ENCODE data around the gene ENOX2. TPM values are rescaled to one million over a fixed set of nuclear protein-coding genes. Genes with fewer than 3 reads are reported as not detected.

The ENOX2 gene
- total and polyA plus RNA-seq, 2 donors (not counting 1 experiment from before 2014, with no cell fraction given), result 7.6 to 12.9 TPM

DNA sequence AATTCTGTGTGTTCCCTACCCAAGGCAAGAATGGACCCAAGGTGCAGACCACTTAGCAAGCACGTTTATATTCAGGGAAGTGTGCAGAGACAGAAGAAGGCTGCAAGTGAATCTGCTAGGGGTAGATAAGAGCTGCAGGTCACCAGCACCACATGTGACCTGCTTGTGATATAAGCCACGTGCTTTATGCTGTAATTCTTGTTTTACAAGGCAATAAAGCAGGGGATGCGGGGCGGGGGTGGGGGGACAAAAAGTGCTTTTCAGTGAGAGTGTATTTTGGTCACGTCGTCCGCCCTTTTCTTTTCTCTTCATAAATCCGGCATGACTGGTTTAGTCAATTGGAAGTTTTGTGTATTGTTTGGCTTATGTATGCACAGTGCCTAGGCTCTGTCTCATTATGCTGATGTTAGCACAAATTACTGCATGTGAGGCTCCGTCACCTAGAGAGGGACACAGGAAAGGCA is 308.5 kb downstream of the ENOX2 start:
- DNase-seq (ENCODE audit: low read depth in 2 of 2), result no peak
- Histone ChIP-seq H3K36me3 (ENCODE audit: control insufficient read depth, insufficient read depth, low read length) (no peaks in the 10 kb centered on the region), H3K27me3 (ENCODE audit: control insufficient read depth, insufficient read depth, low read length) (no peaks in the 10 kb centered on the region), H3K27ac (ENCODE audit: insufficient read depth, low read length) (no peak overlapping the region), H2AFZ (ENCODE audit: low read length) (no peak overlapping the region), H3K9me3 (ENCODE audit: control insufficient read depth, insufficient read depth, low read depth, low read length) (no peaks in the 10 kb centered on the region), H3K4me2 (ENCODE audit: extremely low read depth, insufficient read depth, low read length) (no peak overlapping the region), H3K9ac (ENCODE audit: insufficient read depth, low read length) (no peak overlapping the region), H3K79me2 (ENCODE audit: control insufficient read depth, insufficient read depth, low read length) (no peaks in the 10 kb centered on the region), H3K4me3 (replicated peaks in 1 of 4; ENCODE audit: control extremely low read depth in 1 of 4, insufficient read depth in 1 of 4, low read depth in 3 of 4, low read length in 4 of 4) (no peak overlapping the region), H3K4me1 (ENCODE audit: control insufficient read depth, extremely low read depth, insufficient read depth, low read length) (no peaks in the 10 kb centered on the region), H4K20me1 (ENCODE audit: control insufficient read depth, extremely low read depth, insufficient read depth, low read length) (no peaks in the 10 kb centered on the region)
- TF ChIP-seq CTCF (conservative IDR thresholded peaks at IDR 0.05 in 1 of 2, IDR thresholded peaks at IDR 0.05 in 1 of 2; ENCODE audit: low read depth in 1 of 2, low read length in 2 of 2) (no peak), EZH2 (IDR thresholded peaks at IDR 0.05; ENCODE audit: low read length, missing control alignments) (no peak)

GRCh38 chrX:130593911-130594310 is 309.1 kb downstream of the ENOX2 start:
- no peaks in the 10 kb centered on the region for H3K79me2 ChIP-seq (ENCODE audit: control insufficient read depth, insufficient read depth, low read length)
- DNase-seq (ENCODE audit: low read depth in 2 of 2), result no peak
- no peak overlapping the region for H3K4me3 ChIP-seq (replicated peaks in 1 of 4; ENCODE audit: control extremely low read depth in 1 of 4, insufficient read depth in 1 of 4, low read depth in 3 of 4, low read length in 4 of 4)
- H3K4me2 ChIP-seq (ENCODE audit: extremely low read depth, insufficient read depth, low read length), result no peak overlapping the region
- no peak for TF ChIP-seq CTCF (conservative IDR thresholded peaks at IDR 0.05 in 1 of 2, IDR thresholded peaks at IDR 0.05 in 1 of 2; ENCODE audit: low read depth in 1 of 2, low read length in 2 of 2)
- TF ChIP-seq EZH2 (IDR thresholded peaks at IDR 0.05; ENCODE audit: low read length, missing control alignments), result no peak
- no peak overlapping the region for H3K9ac ChIP-seq (ENCODE audit: insufficient read depth, low read length)
- no peak overlapping the region for H3K27ac ChIP-seq (ENCODE audit: insufficient read depth, low read length)
- no peaks in the 10 kb centered on the region for H3K27me3 ChIP-seq (ENCODE audit: control insufficient read depth, insufficient read depth, low read length)
- no peak overlapping the region for H2AFZ ChIP-seq (ENCODE audit: low read length)
- H3K4me1 ChIP-seq (ENCODE audit: control insufficient read depth, extremely low read depth, insufficient read depth, low read length), result no peaks in the 10 kb centered on the region
- no peaks in the 10 kb centered on the region for H4K20me1 ChIP-seq (ENCODE audit: control insufficient read depth, extremely low read depth, insufficient read depth, low read length)
- no peaks in the 10 kb centered on the region for H3K36me3 ChIP-seq (ENCODE audit: control insufficient read depth, insufficient read depth, low read length)
- no peaks in the 10 kb centered on the region for H3K9me3 ChIP-seq (ENCODE audit: control insufficient read depth, insufficient read depth, low read depth, low read length)

GRCh38 chrX:130592204-130592603 is 310.8 kb downstream of the ENOX2 start:
- H3K27me3 ChIP-seq (ENCODE audit: control insufficient read depth, insufficient read depth, low read length), result no peaks in the 10 kb centered on the region
- H3K4me2 ChIP-seq (ENCODE audit: extremely low read depth, insufficient read depth, low read length), result no peak overlapping the region
- H4K20me1 ChIP-seq (ENCODE audit: control insufficient read depth, extremely low read depth, insufficient read depth, low read length), result no peaks in the 10 kb centered on the region
- no peaks in the 10 kb centered on the region for H3K4me1 ChIP-seq (ENCODE audit: control insufficient read depth, extremely low read depth, insufficient read depth, low read length)
- no peak overlapping the region for H3K27ac ChIP-seq (ENCODE audit: insufficient read depth, low read length)
- no peak overlapping the region for H3K4me3 ChIP-seq (replicated peaks in 1 of 4; ENCODE audit: control extremely low read depth in 1 of 4, insufficient read depth in 1 of 4, low read depth in 3 of 4, low read length in 4 of 4)
- no peaks in the 10 kb centered on the region for H3K36me3 ChIP-seq (ENCODE audit: control insufficient read depth, insufficient read depth, low read length)
- no peak for TF ChIP-seq EZH2 (IDR thresholded peaks at IDR 0.05; ENCODE audit: low read length, missing control alignments)
- no peak for TF ChIP-seq CTCF (conservative IDR thresholded peaks at IDR 0.05 in 1 of 2, IDR thresholded peaks at IDR 0.05 in 1 of 2; ENCODE audit: low read depth in 1 of 2, low read length in 2 of 2)
- no peak for DNase-seq (ENCODE audit: low read depth in 2 of 2)
- no peaks in the 10 kb centered on the region for H3K9me3 ChIP-seq (ENCODE audit: control insufficient read depth, insufficient read depth, low read depth, low read length)
- no peaks in the 10 kb centered on the region for H3K79me2 ChIP-seq (ENCODE audit: control insufficient read depth, insufficient read depth, low read length)
- no peak overlapping the region for H2AFZ ChIP-seq (ENCODE audit: low read length)
- no peak overlapping the region for H3K9ac ChIP-seq (ENCODE audit: insufficient read depth, low read length)

Data from fibroblast of lung (primary cell).